HFFc6 (cell line): ENCODE data around the gene PFN4. TPM values are rescaled to one million over a fixed set of nuclear protein-coding genes. Genes with fewer than 3 reads are reported as not detected.
"Not testable (repeated sequence)": the region's sequence is repeated elsewhere in the genome, so short reads cannot be mapped to it uniquely, and the experiment has no call there.

Source experiments
- DNase-seq: peaks from one replicate; pipeline ENCODE4 v3.0.0-alpha.2; 2018
- H3K27ac Mint-ChIP-seq: 2 replicates; pipeline ENCODE4 v1.8.0; 2020; ENCODE audit warnings: mild to moderate bottlenecking, mixed read lengths
- H3K27me3 Mint-ChIP-seq: 2 replicates; pipeline ENCODE4 v1.8.0; 2021; ENCODE audit warnings: mild to moderate bottlenecking, moderate library complexity, mixed read lengths; ENCODE audit not compliant: insufficient read depth
- H3K36me3 Mint-ChIP-seq: 2 replicates; pipeline ENCODE4 v1.8.0; 2021; ENCODE audit warnings: low read depth, mixed read lengths
- H3K4me1 Mint-ChIP-seq: 2 replicates; pipeline ENCODE4 v1.8.0; 2020; ENCODE audit warnings: low read depth, mixed read lengths
- H3K4me3 Mint-ChIP-seq: 2 replicates; pipeline ENCODE4 v1.8.0; 2020; ENCODE audit warnings: mild to moderate bottlenecking, moderate library complexity, mixed read lengths
- H3K9me3 Mint-ChIP-seq: 2 replicates; pipeline ENCODE4 v1.8.0; 2020; ENCODE audit warnings: mild to moderate bottlenecking, mixed read lengths
- CTCF ChIP-seq: fragments of 200-600 bp; sonication (generic); IDR thresholded peaks from 2 replicates; pipeline ENCODE4 v1.5.0; 2021; ENCODE audit warnings: antibody characterized with exemption, mild to moderate bottlenecking
- total RNA-seq, 6 experiments: library from RNA; stranded (reverse); fragmentation: NEBNext Ultra II Directional; extraction: Animal tissue kit (Norgen Biotek cat#: 25700); gene quantifications; 2 replicates in 1 of 6; 3 replicates in 5 of 6; pipeline ENCODE4 v1.2.3, GENCODE V29; 2021

The PFN4 gene
- total RNA-seq, 6 experiments from 2014 or later, result 0.64 to 1.1 (median 0.90) TPM

GRCh38 chr2:24152413-24153197 lies 29.5 kb upstream of the PFN4 start:
- no peak overlapping the region for H3K27ac Mint-ChIP-seq
- no peak for TF ChIP-seq CTCF
- no peaks in the 10 kb centered on the region for H3K4me1 Mint-ChIP-seq
- peaks cover 12% of the 10 kb centered on the region for H3K9me3 Mint-ChIP-seq
- H3K4me3 Mint-ChIP-seq, result no peak overlapping the region
- H3K36me3 Mint-ChIP-seq, result peaks cover 17% of the 10 kb centered on the region
- H3K27me3 Mint-ChIP-seq, result no peaks in the 10 kb centered on the region; the same call in 1 of the 2 replicates
- no peak for DNase-seq

- no peak for DNase-seq
- no peaks in the 10 kb centered on the region for H3K4me1 Mint-ChIP-seq
- peaks cover 29% of the 10 kb centered on the region for H3K36me3 Mint-ChIP-seq
- no peak overlapping the region for H3K27ac Mint-ChIP-seq
- no peaks in the 10 kb centered on the region for H3K27me3 Mint-ChIP-seq
- peaks cover 23% of the 10 kb centered on the region for H3K9me3 Mint-ChIP-seq
- no peak overlapping the region for H3K4me3 Mint-ChIP-seq
- no peak for TF ChIP-seq CTCF
Measured at GRCh38 chr2:24147364-24147763, 24.2 kb upstream of the PFN4 start.

GRCh38 chr2:24140305-24140704 lies 17.2 kb upstream of the PFN4 start:
- not testable (repeated sequence) for H3K4me1 Mint-ChIP-seq, H3K9me3 Mint-ChIP-seq, H3K27ac Mint-ChIP-seq, DNase-seq, H3K4me3 Mint-ChIP-seq, H3K36me3 Mint-ChIP-seq, H3K27me3 Mint-ChIP-seq

- DNase-seq, result no peak
- TF ChIP-seq CTCF, result no peak
- peaks cover 4% of the 10 kb centered on the region; the same call in 1 of the 2 replicates for H3K4me1 Mint-ChIP-seq
- H3K36me3 Mint-ChIP-seq, result peaks cover 15% of the 10 kb centered on the region
- no peaks in the 10 kb centered on the region; the same call in 1 of the 2 replicates for H3K27me3 Mint-ChIP-seq
- H3K27ac Mint-ChIP-seq, result no peak overlapping the region
- peaks cover 5% of the 10 kb centered on the region for H3K9me3 Mint-ChIP-seq
- H3K4me3 Mint-ChIP-seq, result no peak overlapping the region
Measured at GRCh38 chr2:24132543-24132942, 9.4 kb upstream of the PFN4 start.

GRCh38 chr2:24125956-24126355 lies 2.8 kb upstream of the PFN4 start:
- H3K27ac Mint-ChIP-seq, result no peak overlapping the region
- peaks cover 1% of the 10 kb centered on the region for H3K27me3 Mint-ChIP-seq
- no peaks in the 10 kb centered on the region for H3K9me3 Mint-ChIP-seq
- TF ChIP-seq CTCF, result no peak
- H3K4me3 Mint-ChIP-seq, result peak overlapping the region; percentile 26; the same call in 1 of the 2 replicates
- H3K36me3 Mint-ChIP-seq, result peaks cover 12% of the 10 kb centered on the region
- H3K4me1 Mint-ChIP-seq, result peaks cover 28% of the 10 kb centered on the region
- no peak for DNase-seq

- no peak for TF ChIP-seq CTCF
- DNase-seq, result no peak
- Mint-ChIP-seq H3K36me3 (peaks cover 12% of the 10 kb centered on the region), H3K4me1 (peaks cover 33% of the 10 kb centered on the region), H3K27me3 (peaks cover 1% of the 10 kb centered on the region), H3K27ac (peak overlapping the region; percentile 93), H3K9me3 (no peaks in the 10 kb centered on the region), H3K4me3 (peak overlapping the region; percentile 91)
Measured at GRCh38 chr2:24123922-24124580, 917 bp upstream of the PFN4 start.
